Esophagus squamous epithelium (tissue), 5 donors: ENCODE results near the gene MALSU1. TPM values are rescaled to one million over a fixed set of nuclear protein-coding genes. Genes with fewer than 3 reads are reported as not detected.

Source experiments
- DNase-seq: peaks from one replicate; lab custom pipeline; 2025; lab: John Stamatoyannopoulos, UW
- H3K27ac ChIP-seq, 4 donors: fragments of 200-600 bp; sonication (generic); one replicate each; pipeline ENCODE4 v1.5.1; 2016 to 2019; ENCODE audit warnings: mild to moderate bottlenecking in 1 of 4
- H3K27me3 ChIP-seq, 4 donors: fragments of 200-600 bp; sonication (generic); 1 replicate in 3 of 4; 2 replicates in 1 of 4; pipeline versions ENCODE4 v1.5.1 to v1.6.0; 2017 to 2021; ENCODE audit warnings: antibody characterized with exemption in 1 of 4
- H3K36me3 ChIP-seq, 3 donors: fragments of 200-600 bp; sonication (generic); one replicate each; pipeline ENCODE4 v1.5.1; 2016 to 2019
- H3K4me1 ChIP-seq, 3 donors: fragments of 200-600 bp; sonication (generic); one replicate each; pipeline ENCODE4 v1.5.1; 2017 to 2019
- H3K4me3 ChIP-seq, 4 donors: fragments of 200-600 bp; sonication (generic); 1 replicate in 3 of 4; 2 replicates in 1 of 4; pipeline ENCODE4 v1.5.1; 2016 to 2019; ENCODE audit warnings: mild to moderate bottlenecking in 2 of 4, moderate library complexity in 1 of 4
- H3K9me3 ChIP-seq, 3 donors: fragments of 200-600 bp; sonication (generic); one replicate each; pipeline ENCODE4 v1.5.1; 2016 to 2019
- POLR2A ChIP-seq, 4 donors: fragments of 450-650 bp; IDR thresholded peaks; one replicate each; pipeline ENCODE4 v1.6.1; 2017; ENCODE audit warnings: antibody characterized with exemption in 4 of 4, mild to moderate bottlenecking in 4 of 4, moderate library complexity in 3 of 4
- WGBS, 2 donors: methylation state at CpG; one replicate each; pipeline ENCODE4 v1.1.5; 2018; 5-methylcytosine and 5-hydroxymethylcytosine counted together
- intact Hi-C: fragments of 100-400 bp; cut with DNase I; formaldehyde crosslinking; loops from one replicate; pipeline ENCODE4 v1.15.0; 2022
- total RNA-seq, 4 donors: library from RNA; depleted of rRNA; stranded (reverse); fragments of >200 nt; gene quantifications; one replicate each; pipeline ENCODE4 v1.1.0, GENCODE V29; 2016
- TF ChIP-seq, protein P1 (sequence below), 6 experiments: fragments of 450-650 bp in 4 of 6; fragments of 200-600 bp in 2 of 6; sonication (generic) in 2 of 6; IDR thresholded peaks; one replicate each; pipeline ENCODE4 v1.5.1; 2016 to 2019; ENCODE audit warnings: antibody characterized with exemption in 6 of 6, mild to moderate bottlenecking in 4 of 6, moderate library complexity in 4 of 6
- donor health status: DM: yes; HTN: yes; CAD: no.

The MALSU1 gene
- total RNA-seq, 4 donors from 2014 or later = 32.6 to 55.1 (median 49.3) TPM

DNA sequence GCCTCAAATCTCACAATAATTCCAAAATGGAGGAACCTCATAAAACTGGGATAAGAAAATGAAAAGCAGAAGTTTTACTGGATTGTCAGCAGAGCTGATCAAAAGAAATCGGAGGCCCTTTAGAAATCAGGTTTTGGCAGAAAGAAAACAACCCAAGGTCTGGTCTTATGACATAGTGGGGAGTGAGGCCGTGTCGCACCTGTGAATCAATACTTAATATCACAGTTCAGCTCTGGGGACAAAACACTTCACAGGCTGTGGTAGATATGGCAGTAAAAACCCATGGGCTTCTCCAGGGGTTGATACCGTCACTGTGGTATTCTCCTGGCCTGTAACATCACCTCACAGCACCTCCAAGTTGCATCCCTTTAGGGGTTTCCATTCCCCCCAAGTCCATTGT is 6.5 kb upstream of the MALSU1 start:
- intact Hi-C loops = no loop called here
- H3K9me3 ChIP-seq = no peaks in the 10 kb centered on the region
- H3K4me1 ChIP-seq = peaks cover 0 to 18% (median 0%) of the 10 kb centered on the region in 3 donors
- TF ChIP-seq, protein P1, sequence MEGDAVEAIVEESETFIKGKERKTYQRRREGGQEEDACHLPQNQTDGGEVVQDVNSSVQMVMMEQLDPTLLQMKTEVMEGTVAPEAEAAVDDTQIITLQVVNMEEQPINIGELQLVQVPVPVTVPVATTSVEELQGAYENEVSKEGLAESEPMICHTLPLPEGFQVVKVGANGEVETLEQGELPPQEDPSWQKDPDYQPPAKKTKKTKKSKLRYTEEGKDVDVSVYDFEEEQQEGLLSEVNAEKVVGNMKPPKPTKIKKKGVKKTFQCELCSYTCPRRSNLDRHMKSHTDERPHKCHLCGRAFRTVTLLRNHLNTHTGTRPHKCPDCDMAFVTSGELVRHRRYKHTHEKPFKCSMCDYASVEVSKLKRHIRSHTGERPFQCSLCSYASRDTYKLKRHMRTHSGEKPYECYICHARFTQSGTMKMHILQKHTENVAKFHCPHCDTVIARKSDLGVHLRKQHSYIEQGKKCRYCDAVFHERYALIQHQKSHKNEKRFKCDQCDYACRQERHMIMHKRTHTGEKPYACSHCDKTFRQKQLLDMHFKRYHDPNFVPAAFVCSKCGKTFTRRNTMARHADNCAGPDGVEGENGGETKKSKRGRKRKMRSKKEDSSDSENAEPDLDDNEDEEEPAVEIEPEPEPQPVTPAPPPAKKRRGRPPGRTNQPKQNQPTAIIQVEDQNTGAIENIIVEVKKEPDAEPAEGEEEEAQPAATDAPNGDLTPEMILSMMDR (IDR thresholded peaks at IDR 0.05) = no peak
- no peak for TF ChIP-seq POLR2A (IDR thresholded peaks at IDR 0.05)
- H3K27me3 ChIP-seq = peaks cover 0 to 4% (median 0%) of the 10 kb centered on the region in 4 donors
- DNase-seq = no peak
- no peak overlapping the region for H3K4me3 ChIP-seq
- WGBS, 2 donors = 95 to 100% methylated on average over 4 of the region's 4 CpGs
- H3K36me3 ChIP-seq = no peaks in the 10 kb centered on the region
- no peak overlapping the region for H3K27ac ChIP-seq

DNA sequence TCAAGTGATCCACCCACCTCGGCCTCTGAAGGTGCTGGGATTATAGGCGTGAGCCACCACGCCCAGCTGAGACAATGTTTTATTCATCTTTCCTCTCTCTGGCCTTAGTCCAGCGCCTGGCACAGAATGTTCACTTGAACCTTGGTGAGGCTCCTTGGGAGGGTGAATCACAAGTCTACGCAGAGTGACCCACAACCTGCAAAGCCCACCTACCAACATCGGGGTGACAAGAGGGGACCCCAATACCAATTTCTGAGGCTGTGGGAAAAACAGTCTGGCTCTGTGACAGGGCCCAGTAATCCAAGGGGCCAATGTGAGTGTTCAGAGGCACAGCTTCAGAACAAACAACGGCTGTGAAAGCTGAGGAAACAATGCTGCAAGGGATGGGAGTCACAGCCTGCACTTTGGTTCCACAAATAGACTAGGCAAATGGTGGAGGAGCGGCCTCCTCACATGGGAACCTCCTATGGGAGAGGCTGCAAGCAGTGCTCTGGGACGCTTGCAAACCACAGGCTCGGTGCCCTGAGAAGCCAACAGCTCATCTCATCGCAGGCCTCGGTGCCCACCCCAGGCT is 5.6 kb upstream of the MALSU1 start:
- Histone ChIP-seq H3K9me3 (no peaks in the 10 kb centered on the region), H3K4me1 (peaks cover 3 to 27% (median 6%) of the 10 kb centered on the region in 3 donors), H3K27ac (no peak overlapping the region), H3K4me3 (no peak overlapping the region), H3K27me3 (peaks cover 0 to 4% (median 0%) of the 10 kb centered on the region in 4 donors), H3K36me3 (no peaks in the 10 kb centered on the region)
- TF ChIP-seq, protein P1 (IDR thresholded peaks at IDR 0.05) = no peak
- 70 to 78% methylated on average over 9 to 10 of the region's 12 CpGs for WGBS, 2 donors
- intact Hi-C loops = no loop called here
- no peak for DNase-seq

DNA sequence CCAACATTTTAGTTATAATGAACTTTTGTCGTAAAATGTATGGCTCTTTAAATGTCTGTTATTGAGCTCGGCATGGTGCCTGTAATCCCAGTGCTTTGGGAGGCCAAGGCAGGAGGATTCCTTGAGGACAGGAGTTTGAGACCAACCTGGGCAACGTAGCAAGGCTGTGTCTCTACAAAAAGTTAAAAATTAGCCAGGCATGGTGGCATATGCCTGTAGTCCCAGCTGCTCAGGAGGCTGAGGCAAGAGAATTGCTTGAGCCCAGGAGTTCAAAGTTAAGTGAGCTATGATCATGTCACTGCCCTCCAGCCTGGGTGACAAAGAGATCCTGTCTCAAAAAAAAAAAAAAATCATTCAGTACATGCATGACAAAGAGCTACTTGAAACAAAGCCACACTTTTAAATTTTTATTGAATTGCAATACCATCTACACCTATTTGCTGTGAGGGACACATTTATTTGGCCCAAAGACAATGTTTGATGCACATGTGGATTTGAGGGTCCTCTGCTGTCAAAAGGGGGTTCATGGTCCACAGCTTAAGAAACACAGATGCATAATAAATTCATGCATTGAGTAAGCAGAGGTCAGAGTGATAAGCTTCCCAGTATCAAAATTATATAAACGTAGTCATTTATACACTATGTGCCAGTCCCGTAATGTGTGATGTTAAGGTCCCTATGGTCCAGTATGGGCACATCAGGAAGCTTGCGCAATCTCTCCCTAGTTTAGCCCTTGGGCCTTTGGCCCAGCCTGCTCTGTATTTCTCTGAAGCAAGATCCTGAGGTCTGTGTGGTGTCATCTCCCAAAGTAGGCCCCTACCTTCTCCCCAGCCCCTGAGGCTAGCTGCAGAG is 4.4 kb upstream of the MALSU1 start:
- no peak for DNase-seq
- WGBS, 2 donors = 65 to 81% methylated on average over 6 of the region's 6 CpGs
- H3K27ac ChIP-seq = no peak overlapping the region
- H3K9me3 ChIP-seq = no peaks in the 10 kb centered on the region
- peaks cover 8 to 33% (median 8%) of the 10 kb centered on the region in 3 donors for H3K4me1 ChIP-seq
- intact Hi-C loops = no loop called here
- no peak overlapping the region for H3K4me3 ChIP-seq
- H3K27me3 ChIP-seq = peaks cover 0 to 4% (median 0%) of the 10 kb centered on the region in 4 donors
- TF ChIP-seq POLR2A (IDR thresholded peaks at IDR 0.05) = no peak
- TF ChIP-seq, protein P1 (IDR thresholded peaks at IDR 0.05) = no peak
- H3K36me3 ChIP-seq = no peaks in the 10 kb centered on the region

DNA sequence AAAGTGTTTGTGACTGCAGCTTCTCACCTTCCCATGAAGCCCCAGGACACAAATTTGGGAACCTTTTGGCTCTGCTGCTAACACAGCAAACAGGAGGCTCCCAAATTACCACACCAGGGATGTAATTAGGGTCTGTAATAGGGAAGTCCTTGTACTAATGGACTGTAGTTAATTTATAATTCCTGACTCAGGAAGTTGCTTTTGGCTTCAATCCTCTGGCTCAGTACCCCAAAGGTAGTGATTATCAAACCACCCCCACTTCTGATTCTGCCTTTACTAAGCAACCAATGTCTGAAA is 3.8 kb upstream of the MALSU1 start:
- intact Hi-C loops = no loop called here
- peaks cover 8 to 39% (median 11%) of the 10 kb centered on the region in 3 donors for H3K4me1 ChIP-seq
- H3K9me3 ChIP-seq = no peaks in the 10 kb centered on the region
- no peak for TF ChIP-seq POLR2A (IDR thresholded peaks at IDR 0.05)
- TF ChIP-seq, protein P1 (IDR thresholded peaks at IDR 0.05) = no peak
- no peak overlapping the region for H3K4me3 ChIP-seq
- H3K27ac ChIP-seq = no peak overlapping the region
- H3K27me3 ChIP-seq = peaks cover 0 to 4% (median 0%) of the 10 kb centered on the region in 4 donors
- H3K36me3 ChIP-seq = no peaks in the 10 kb centered on the region
- DNase-seq = no peak
